Tibial nerve (tissue), 4 donors: Measurements from ENCODE around the gene UXS1. TPM values are rescaled to one million over a fixed set of nuclear protein-coding genes. Genes with fewer than 3 reads are reported as not detected.

Experiments used
- DNase-seq, 2 donors: peaks; one replicate each; pipeline ENCODE4 v3.0.0-alpha.2; 2019; ENCODE audit warnings: low spot score in 2 of 2
- H3K27ac ChIP-seq, 4 donors: fragments of 200-600 bp; sonication (generic) in 3 of 4; one replicate each; pipeline ENCODE4 v1.5.1; 2017 to 2019; ENCODE audit warnings: mild to moderate bottlenecking in 1 of 4
- H3K27me3 ChIP-seq, 2 donors: fragments of 200-600 bp; sonication (generic) in 1 of 2; one replicate each; pipeline versions ENCODE4 v1.5.1 to v1.6.0; 2017 to 2019
- H3K36me3 ChIP-seq, 3 donors: fragments of 200-600 bp; sonication (generic); one replicate each; pipeline ENCODE4 v1.5.1; 2018 to 2019
- H3K4me1 ChIP-seq, 4 donors: fragments of 200-600 bp; sonication (generic) in 3 of 4; one replicate each; pipeline ENCODE4 v1.5.1; 2017 to 2019
- H3K4me3 ChIP-seq, 4 donors: fragments of 200-600 bp; sonication (generic) in 3 of 4; one replicate each; pipeline ENCODE4 v1.5.1; 2017 to 2019; ENCODE audit warnings: mild to moderate bottlenecking in 1 of 4, moderate library complexity in 1 of 4
- H3K9me3 ChIP-seq, 4 donors: fragments of 200-600 bp; sonication (generic) in 3 of 4; one replicate each; pipeline ENCODE4 v1.5.1; 2017 to 2019
- CTCF ChIP-seq, 5 experiments: fragments of 200-600 bp in 3 of 5; fragments of 450-650 bp in 2 of 5; sonication (generic) in 3 of 5; IDR thresholded peaks; one replicate each; pipeline ENCODE4 v1.5.1; 2016 to 2019; ENCODE audit warnings: antibody characterized with exemption in 5 of 5, mild to moderate bottlenecking in 3 of 5, moderate library complexity in 2 of 5
- EP300 ChIP-seq, 2 donors: sonication (generic); formaldehyde crosslinking; IDR thresholded peaks; one replicate each; pipeline ENCODE4 v1.6.1; 2017; ENCODE audit warnings: antibody characterized with exemption in 2 of 2, mild to moderate bottlenecking in 1 of 2
- POLR2A ChIP-seq, 2 donors: fragments of 450-650 bp; IDR thresholded peaks; one replicate each; pipeline ENCODE4 v1.6.1; 2017; ENCODE audit warnings: antibody characterized with exemption in 2 of 2, mild to moderate bottlenecking in 2 of 2, moderate library complexity in 2 of 2
- WGBS, 2 donors: methylation state at CpG; one replicate each; pipeline ENCODE4 v1.1.5; 2018; 5-methylcytosine and 5-hydroxymethylcytosine counted together
- total RNA-seq, 4 donors: library from RNA; depleted of rRNA; stranded (reverse); fragments of >200 nt; gene quantifications; one replicate each; pipeline ENCODE4 v1.1.0, GENCODE V29; 2016

UXS1 gene
- total RNA-seq, 4 donors from 2014 or later = 38.5 to 78.9 (median 51.3) TPM

- peaks cover 0 to 16% (median 2%) of the 10 kb centered on the region in 4 donors for H3K4me1 ChIP-seq
- no peak overlapping the region for H3K27ac ChIP-seq
- TF ChIP-seq CTCF (IDR thresholded peaks at IDR 0.05) (no peak), POLR2A (IDR thresholded peaks at IDR 0.05) (no peak), EP300 (IDR thresholded peaks at IDR 0.05) (no peak)
- H3K27me3 ChIP-seq = no peaks in the 10 kb centered on the region
- DNase-seq = no peak
- peaks cover 0 to 35% (median 0%) of the 10 kb centered on the region in 3 donors for H3K36me3 ChIP-seq
- 68 to 75% methylated on average over 3 of the region's 3 CpGs for WGBS, 2 donors
- no peak overlapping the region for H3K4me3 ChIP-seq
- H3K9me3 ChIP-seq = no peaks in the 10 kb centered on the region
Measured at GRCh38 chr2:106165029-106165428, 29.1 kb downstream of the UXS1 start.

DNA sequence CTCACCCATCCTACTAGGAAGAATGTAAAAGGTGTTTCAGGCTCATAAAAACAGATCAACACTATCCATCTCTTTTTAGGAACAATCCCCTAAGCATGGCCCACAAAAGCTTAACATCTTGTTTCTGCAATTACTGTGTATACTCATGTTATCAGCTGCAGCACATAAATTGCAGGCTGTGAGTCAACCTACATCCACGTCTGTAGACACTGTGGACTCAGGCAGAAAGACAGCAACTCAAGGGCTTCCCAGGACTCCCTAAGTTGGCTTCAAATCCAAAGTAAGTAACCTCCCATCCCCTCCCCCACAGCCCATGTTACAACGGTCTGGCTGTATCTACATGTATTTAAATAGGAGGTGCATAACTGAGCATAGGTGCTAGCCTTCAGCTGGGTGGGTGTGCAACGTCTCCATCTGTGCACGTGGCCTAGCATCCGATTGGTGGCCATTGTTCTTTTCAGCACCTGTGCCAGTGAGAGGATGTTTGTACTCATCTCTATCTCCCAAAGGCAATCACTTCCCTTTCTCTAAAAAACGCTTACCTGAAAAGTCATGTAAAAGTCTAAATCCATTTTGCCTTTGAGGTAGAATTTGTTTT, 30.1 kb downstream of the UXS1 start:
- Histone ChIP-seq H3K4me1 (peaks cover 0 to 16% (median 2%) of the 10 kb centered on the region in 4 donors), H3K9me3 (no peaks in the 10 kb centered on the region), H3K27me3 (no peaks in the 10 kb centered on the region), H3K36me3 (peaks cover 0 to 44% (median 0%) of the 10 kb centered on the region in 3 donors), H3K27ac (no peak overlapping the region), H3K4me3 (no peak overlapping the region)
- DNase-seq = no peak
- 68 to 70% methylated on average over 6 of the region's 6 CpGs for WGBS, 2 donors
- no peak for TF ChIP-seq POLR2A (IDR thresholded peaks at IDR 0.05)
- no peak for TF ChIP-seq CTCF (IDR thresholded peaks at IDR 0.05)
- no peak for TF ChIP-seq EP300 (IDR thresholded peaks at IDR 0.05)

DNA sequence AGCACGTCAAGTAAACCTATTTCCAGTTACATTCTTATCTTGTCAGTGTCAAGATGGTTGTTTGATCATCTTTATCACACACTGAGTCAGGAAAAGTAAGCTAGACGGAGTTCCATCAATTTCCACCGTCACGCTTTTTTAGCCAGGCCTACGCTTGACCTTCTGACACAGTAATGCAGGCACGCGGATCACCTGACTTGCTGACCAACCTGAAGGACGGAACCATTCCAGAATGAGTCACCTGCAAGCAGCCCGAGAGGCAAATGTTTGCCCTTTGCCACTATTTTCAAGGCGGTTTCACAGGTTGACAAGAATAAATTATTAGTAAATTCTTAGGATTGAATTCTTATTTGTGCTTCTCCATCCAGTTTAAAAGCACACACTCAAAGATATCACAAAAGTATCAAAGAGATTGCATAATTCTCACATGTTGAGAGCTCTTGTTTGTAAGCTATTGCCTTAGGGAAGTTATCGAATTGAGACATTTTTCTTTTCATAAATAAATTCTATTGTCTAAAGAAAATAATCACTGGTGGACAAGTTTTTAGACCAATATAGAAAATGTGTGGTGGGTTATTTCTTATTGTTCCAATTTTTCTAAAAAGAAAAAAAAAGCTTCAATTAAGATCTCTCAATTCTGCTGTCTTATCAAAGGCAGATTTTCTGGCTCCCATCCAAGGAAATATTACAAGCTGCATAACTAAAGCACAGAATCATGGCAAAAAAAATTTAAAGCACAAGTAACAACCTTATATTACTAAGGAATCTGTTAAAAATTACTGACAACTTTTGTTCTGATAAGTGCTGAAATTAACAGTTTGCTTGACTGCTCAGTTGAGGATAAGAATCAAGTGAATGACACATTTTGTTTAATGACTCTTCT, 31.9 kb downstream of the UXS1 start:
- 89 to 93% methylated on average over 11 of the region's 11 CpGs for WGBS, 2 donors
- peaks cover 0 to 15% (median 2%) of the 10 kb centered on the region in 4 donors for H3K4me1 ChIP-seq
- TF ChIP-seq CTCF (IDR thresholded peaks at IDR 0.05) (no peak), EP300 (IDR thresholded peaks at IDR 0.05) (no peak), POLR2A (IDR thresholded peaks at IDR 0.05) (no peak)
- H3K4me3 ChIP-seq = no peak overlapping the region
- peaks cover 0 to 63% (median 0%) of the 10 kb centered on the region in 3 donors for H3K36me3 ChIP-seq
- no peak overlapping the region for H3K27ac ChIP-seq
- DNase-seq = no peak
- H3K27me3 ChIP-seq = no peaks in the 10 kb centered on the region
- H3K9me3 ChIP-seq = no peaks in the 10 kb centered on the region

GRCh38 chr2:106161341-106161740, 32.8 kb downstream of the UXS1 start:
- TF ChIP-seq POLR2A (IDR thresholded peaks at IDR 0.05) (no peak), CTCF (IDR thresholded peaks at IDR 0.05) (no peak), EP300 (IDR thresholded peaks at IDR 0.05) (no peak)
- Histone ChIP-seq H3K36me3 (peaks cover 0 to 69% (median 0%) of the 10 kb centered on the region in 3 donors), H3K27me3 (no peaks in the 10 kb centered on the region), H3K27ac (peak overlapping the region in 1 of 4 donors; percentile 56), H3K4me1 (peaks cover 0 to 9% (median 2%) of the 10 kb centered on the region in 4 donors), H3K4me3 (no peak overlapping the region), H3K9me3 (no peaks in the 10 kb centered on the region)
- DNase-seq = no peak
- WGBS, 2 donors = 92 to 94% methylated on average over 4 of the region's 4 CpGs

GRCh38 chr2:106160786-106161261, 33.3 kb downstream of the UXS1 start:
- WGBS, 2 donors = 72 to 81% methylated on average over 6 of the region's 6 CpGs
- peaks cover 0 to 3% (median 0%) of the 10 kb centered on the region in 4 donors for H3K9me3 ChIP-seq
- H3K36me3 ChIP-seq = peaks cover 0 to 73% (median 0%) of the 10 kb centered on the region in 3 donors
- no peak for DNase-seq
- TF ChIP-seq POLR2A (IDR thresholded peaks at IDR 0.05) (no peak), CTCF (IDR thresholded peaks at IDR 0.05) (no peak), EP300 (IDR thresholded peaks at IDR 0.05) (no peak)
- peaks cover 0 to 8% (median 2%) of the 10 kb centered on the region in 4 donors for H3K4me1 ChIP-seq
- no peaks in the 10 kb centered on the region for H3K27me3 ChIP-seq
- no peak overlapping the region for H3K4me3 ChIP-seq
- H3K27ac ChIP-seq = peak overlapping the region in 1 of 4 donors; percentile 56
